ENCODE results near the gene DERA. TPM values are rescaled to one million over a fixed set of nuclear protein-coding genes. Genes with fewer than 3 reads are reported as not detected.

The DERA gene
- total and polyA plus RNA-seq, 10 donors: 14.5 to 35.4 (median 27.6) TPM

DNA sequence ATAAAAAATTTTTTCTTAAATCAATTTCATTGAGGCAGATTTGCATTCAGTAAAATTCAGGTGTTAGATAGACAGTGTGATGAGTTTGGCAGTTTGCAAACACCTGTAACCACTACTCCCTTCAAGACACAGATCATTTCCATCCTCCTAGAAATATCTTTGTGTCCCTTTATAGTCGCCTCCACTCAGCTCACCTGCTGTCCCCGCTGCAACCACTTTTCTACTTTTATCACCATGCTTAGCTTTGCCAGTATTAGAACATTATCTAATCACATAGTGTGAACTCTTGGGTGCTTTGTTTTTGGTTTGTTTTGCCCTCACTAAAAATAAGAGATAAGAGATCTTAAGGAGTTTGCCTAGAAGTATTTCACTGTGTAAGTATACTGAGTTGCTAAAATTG, 73.8 kb downstream of the DERA start:
- no peak overlapping the region for H3K27ac ChIP-seq
- no peak for DNase-seq
- TF ChIP-seq POLR2AphosphoS5 (IDR thresholded peaks at IDR 0.05) (no peak), POLR2A (IDR thresholded peaks at IDR 0.05) (no peak)
- TF ChIP-seq, protein P1, sequence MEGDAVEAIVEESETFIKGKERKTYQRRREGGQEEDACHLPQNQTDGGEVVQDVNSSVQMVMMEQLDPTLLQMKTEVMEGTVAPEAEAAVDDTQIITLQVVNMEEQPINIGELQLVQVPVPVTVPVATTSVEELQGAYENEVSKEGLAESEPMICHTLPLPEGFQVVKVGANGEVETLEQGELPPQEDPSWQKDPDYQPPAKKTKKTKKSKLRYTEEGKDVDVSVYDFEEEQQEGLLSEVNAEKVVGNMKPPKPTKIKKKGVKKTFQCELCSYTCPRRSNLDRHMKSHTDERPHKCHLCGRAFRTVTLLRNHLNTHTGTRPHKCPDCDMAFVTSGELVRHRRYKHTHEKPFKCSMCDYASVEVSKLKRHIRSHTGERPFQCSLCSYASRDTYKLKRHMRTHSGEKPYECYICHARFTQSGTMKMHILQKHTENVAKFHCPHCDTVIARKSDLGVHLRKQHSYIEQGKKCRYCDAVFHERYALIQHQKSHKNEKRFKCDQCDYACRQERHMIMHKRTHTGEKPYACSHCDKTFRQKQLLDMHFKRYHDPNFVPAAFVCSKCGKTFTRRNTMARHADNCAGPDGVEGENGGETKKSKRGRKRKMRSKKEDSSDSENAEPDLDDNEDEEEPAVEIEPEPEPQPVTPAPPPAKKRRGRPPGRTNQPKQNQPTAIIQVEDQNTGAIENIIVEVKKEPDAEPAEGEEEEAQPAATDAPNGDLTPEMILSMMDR (IDR thresholded peaks at IDR 0.05 in 8 of 11, conservative IDR thresholded peaks at IDR 0.05 in 3 of 11): no peak
- intact Hi-C loops (cut with DNase I; ENCODE audit: low total_unique reads): no loop called here
- WGBS, 5 donors: 80 to 94% (median 85%) methylated on average over 2 of the region's 2 CpGs
- peaks cover 0 to 6% (median 0%) of the 10 kb centered on the region in 8 donors for H3K9me3 ChIP-seq
- no peaks in the 10 kb centered on the region for H3K27me3 ChIP-seq (replicated peaks in 1 of 7)
- no peak overlapping the region for H3K4me3 ChIP-seq
- H3K36me3 ChIP-seq: peaks cover 0 to 67% (median 27%) of the 10 kb centered on the region in 6 donors
- H3K4me1 ChIP-seq: peaks cover 0 to 18% (median 0%) of the 10 kb centered on the region in 6 donors

DNA sequence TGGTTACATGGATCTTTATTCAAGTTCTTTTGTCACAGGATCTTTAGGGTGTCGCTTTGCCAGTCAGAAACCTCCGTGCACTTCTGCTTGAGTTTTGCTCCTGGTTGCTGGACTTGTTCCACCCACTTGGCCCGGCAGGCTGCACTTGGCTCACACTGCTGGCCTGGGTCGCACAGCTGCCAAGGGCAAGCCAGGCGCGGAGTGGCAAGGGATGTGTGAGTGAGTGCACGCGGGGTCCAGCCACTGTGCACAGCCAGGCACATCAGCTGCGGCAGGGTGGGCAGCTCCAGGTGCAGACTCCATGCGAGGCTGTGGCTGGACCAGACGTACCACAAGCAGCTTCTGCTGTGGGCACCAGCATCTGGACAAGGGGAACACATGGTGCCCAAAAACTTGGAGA, 76.6 kb downstream of the DERA start:
- 96 to 97% (median 96%) methylated on average over 8 to 11 of the region's 11 CpGs for WGBS, 5 donors
- TF ChIP-seq, protein P1 (IDR thresholded peaks at IDR 0.05 in 8 of 11, conservative IDR thresholded peaks at IDR 0.05 in 3 of 11): no peak
- no peak for TF ChIP-seq POLR2AphosphoS5 (IDR thresholded peaks at IDR 0.05)
- no peak for TF ChIP-seq POLR2A (IDR thresholded peaks at IDR 0.05)
- Histone ChIP-seq H3K4me1 (peaks cover 0 to 9% (median 0%) of the 10 kb centered on the region in 6 donors), H3K4me3 (no peak overlapping the region), H3K36me3 (peaks cover 0 to 68% (median 27%) of the 10 kb centered on the region in 6 donors), H3K9me3 (peaks cover 0 to 6% (median 0%) of the 10 kb centered on the region in 8 donors), H3K27me3 (replicated peaks in 1 of 7) (no peaks in the 10 kb centered on the region), H3K27ac (no peak overlapping the region)
- no peak for DNase-seq
- intact Hi-C loops (cut with DNase I; ENCODE audit: low total_unique reads): no loop called here

DNA sequence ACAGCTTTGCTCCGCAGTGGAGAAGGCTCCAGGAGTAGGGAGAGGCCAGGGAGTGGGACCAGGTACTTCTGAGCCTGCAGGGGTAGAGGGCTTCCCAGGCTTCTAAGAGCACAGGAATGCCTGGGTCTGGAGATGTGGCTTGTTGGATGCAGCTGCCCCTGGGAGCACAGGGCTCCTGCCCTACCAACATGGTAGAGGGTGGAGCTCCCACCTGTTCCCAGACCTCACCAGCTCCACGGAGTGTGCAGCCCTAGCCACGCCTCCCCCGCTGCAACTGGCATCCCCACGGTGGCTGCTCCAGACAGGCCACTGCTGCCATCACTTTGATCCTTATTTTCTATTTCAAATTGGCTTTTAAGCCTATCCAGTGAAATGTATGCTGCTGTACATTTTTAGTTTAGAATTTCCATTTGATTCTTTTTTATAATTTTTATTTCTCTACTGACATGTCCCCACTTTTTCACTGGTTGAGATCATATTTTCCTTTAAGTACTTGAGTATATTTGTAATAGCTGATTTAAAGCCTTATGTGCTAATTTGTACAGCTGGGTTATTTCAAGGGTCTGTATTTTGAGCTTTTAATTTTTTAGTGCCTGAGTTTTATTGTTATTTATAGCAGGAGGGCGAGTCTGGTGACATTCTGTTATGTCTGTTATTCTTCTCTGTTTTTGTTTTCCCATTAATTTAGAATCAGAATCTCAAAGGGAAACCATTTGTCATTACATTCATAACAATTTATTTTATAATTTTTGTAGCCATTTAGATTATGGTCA, 78.0 kb downstream of the DERA start:
- Histone ChIP-seq H3K27me3 (replicated peaks in 1 of 7) (no peaks in the 10 kb centered on the region), H3K27ac (no peak overlapping the region), H3K9me3 (peaks cover 0 to 6% (median 0%) of the 10 kb centered on the region in 8 donors), H3K4me3 (no peak overlapping the region), H3K4me1 (peaks cover 0 to 4% (median 0%) of the 10 kb centered on the region in 6 donors), H3K36me3 (peaks cover 0 to 53% (median 24%) of the 10 kb centered on the region in 6 donors)
- DNase-seq: no peak
- no peak for TF ChIP-seq POLR2A (IDR thresholded peaks at IDR 0.05)
- TF ChIP-seq POLR2AphosphoS5 (IDR thresholded peaks at IDR 0.05): no peak
- TF ChIP-seq, protein P1 (IDR thresholded peaks at IDR 0.05 in 8 of 11, conservative IDR thresholded peaks at IDR 0.05 in 3 of 11): no peak
- intact Hi-C loops (cut with DNase I; ENCODE audit: low total_unique reads): no loop called here
- 95 to 96% (median 96%) methylated on average over 6 of the region's 6 CpGs for WGBS, 5 donors

DNA sequence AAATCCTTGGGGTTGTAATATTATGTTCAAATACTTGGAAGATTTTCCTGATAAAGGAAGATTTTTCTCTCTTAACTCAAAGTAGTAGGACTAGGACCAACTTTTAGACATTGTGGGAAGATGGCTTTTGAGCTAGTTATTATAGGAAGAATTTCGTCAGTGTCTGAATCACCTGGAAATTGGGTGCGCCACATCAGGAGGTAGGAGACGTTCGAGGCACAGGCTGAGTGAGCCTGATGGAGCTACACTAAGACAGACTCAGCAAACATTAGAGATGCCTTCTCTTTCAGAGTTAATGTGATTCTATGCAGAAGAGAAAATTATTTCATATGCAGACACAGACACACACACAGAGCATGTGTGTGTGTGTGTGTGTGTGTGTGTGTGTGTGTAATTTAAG, 84.7 kb downstream of the DERA start:
- TF ChIP-seq POLR2AphosphoS5 (IDR thresholded peaks at IDR 0.05) (no peak), POLR2A (IDR thresholded peaks at IDR 0.05) (no peak)
- TF ChIP-seq, protein P1 (IDR thresholded peaks at IDR 0.05 in 8 of 11, conservative IDR thresholded peaks at IDR 0.05 in 3 of 11): no peak
- 95 to 97% (median 96%) methylated on average over 4 of the region's 4 CpGs for WGBS, 5 donors
- H3K9me3 ChIP-seq: no peaks in the 10 kb centered on the region
- H3K36me3 ChIP-seq: peaks cover 0 to 32% (median 3%) of the 10 kb centered on the region in 6 donors
- no peaks in the 10 kb centered on the region for H3K27me3 ChIP-seq (replicated peaks in 1 of 7)
- no peak overlapping the region for H3K4me3 ChIP-seq
- DNase-seq: no peak
- no peak overlapping the region for H3K27ac ChIP-seq
- no peaks in the 10 kb centered on the region for H3K4me1 ChIP-seq
- intact Hi-C loops (cut with DNase I; ENCODE audit: low total_unique reads): no loop called here
